ENCODE results near the gene CNFN.

DNA sequence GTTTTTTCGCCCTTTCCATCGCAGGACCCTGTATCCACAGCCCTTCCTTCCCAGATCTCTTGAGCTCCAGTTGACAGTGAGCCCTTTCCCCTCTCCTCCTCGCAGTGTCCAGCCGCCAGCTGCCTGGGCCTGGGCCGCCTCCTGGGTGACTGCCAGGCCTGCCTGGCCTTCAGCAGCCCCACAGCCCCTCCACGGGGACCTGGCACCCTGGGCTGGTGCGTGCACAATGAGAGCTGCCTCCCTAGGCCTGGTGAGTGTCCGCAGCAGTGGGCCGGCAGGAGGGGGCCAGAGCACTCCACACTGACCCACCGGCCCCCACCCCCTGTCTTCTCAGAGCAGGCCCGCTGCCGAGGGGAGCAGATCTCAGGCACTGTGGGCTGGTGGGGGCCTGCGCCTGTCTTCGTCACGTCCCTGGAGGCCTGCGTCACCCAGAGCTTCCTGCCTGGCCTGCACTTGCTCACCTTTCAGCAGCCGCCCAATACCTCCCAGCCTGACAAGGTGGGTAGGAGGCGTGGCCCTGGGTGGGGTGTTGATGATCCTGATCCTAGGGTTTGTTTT, 45.7 kb downstream of the CNFN start:
- TF ChIP-seq, protein P1, sequence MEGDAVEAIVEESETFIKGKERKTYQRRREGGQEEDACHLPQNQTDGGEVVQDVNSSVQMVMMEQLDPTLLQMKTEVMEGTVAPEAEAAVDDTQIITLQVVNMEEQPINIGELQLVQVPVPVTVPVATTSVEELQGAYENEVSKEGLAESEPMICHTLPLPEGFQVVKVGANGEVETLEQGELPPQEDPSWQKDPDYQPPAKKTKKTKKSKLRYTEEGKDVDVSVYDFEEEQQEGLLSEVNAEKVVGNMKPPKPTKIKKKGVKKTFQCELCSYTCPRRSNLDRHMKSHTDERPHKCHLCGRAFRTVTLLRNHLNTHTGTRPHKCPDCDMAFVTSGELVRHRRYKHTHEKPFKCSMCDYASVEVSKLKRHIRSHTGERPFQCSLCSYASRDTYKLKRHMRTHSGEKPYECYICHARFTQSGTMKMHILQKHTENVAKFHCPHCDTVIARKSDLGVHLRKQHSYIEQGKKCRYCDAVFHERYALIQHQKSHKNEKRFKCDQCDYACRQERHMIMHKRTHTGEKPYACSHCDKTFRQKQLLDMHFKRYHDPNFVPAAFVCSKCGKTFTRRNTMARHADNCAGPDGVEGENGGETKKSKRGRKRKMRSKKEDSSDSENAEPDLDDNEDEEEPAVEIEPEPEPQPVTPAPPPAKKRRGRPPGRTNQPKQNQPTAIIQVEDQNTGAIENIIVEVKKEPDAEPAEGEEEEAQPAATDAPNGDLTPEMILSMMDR (IDR thresholded peaks at IDR 0.05): no peak
- TF ChIP-seq, protein P2, sequence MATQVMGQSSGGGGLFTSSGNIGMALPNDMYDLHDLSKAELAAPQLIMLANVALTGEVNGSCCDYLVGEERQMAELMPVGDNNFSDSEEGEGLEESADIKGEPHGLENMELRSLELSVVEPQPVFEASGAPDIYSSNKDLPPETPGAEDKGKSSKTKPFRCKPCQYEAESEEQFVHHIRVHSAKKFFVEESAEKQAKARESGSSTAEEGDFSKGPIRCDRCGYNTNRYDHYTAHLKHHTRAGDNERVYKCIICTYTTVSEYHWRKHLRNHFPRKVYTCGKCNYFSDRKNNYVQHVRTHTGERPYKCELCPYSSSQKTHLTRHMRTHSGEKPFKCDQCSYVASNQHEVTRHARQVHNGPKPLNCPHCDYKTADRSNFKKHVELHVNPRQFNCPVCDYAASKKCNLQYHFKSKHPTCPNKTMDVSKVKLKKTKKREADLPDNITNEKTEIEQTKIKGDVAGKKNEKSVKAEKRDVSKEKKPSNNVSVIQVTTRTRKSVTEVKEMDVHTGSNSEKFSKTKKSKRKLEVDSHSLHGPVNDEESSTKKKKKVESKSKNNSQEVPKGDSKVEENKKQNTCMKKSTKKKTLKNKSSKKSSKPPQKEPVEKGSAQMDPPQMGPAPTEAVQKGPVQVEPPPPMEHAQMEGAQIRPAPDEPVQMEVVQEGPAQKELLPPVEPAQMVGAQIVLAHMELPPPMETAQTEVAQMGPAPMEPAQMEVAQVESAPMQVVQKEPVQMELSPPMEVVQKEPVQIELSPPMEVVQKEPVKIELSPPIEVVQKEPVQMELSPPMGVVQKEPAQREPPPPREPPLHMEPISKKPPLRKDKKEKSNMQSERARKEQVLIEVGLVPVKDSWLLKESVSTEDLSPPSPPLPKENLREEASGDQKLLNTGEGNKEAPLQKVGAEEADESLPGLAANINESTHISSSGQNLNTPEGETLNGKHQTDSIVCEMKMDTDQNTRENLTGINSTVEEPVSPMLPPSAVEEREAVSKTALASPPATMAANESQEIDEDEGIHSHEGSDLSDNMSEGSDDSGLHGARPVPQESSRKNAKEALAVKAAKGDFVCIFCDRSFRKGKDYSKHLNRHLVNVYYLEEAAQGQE (IDR thresholded peaks at IDR 0.05; ENCODE audit: insufficient read depth in 1 of 2, low read depth in 2 of 2, low read length in 1 of 2): no peak
- TF ChIP-seq SIN3A (IDR thresholded peaks at IDR 0.05; ENCODE audit: borderline replicate concordance, insufficient read depth, low read depth, low read length): no peak

All from Panc1 (cell line).